Activated CD4-positive, alpha-beta T cell treated with anti-CD3 and anti-CD28 coated beads for 24 hours (primary cell): ENCODE data around the gene ST7L.
A peak's percentile ranks its signal among the peaks of the same experiment; 100 is the strongest.

Experiments used
- DNase-seq, 2 donors: peaks; one replicate each; pipeline ENCODE4 v3.0.0-alpha.2; 2020; ENCODE audit warnings: low read depth in 2 of 2

Gene ST7L

DNA sequence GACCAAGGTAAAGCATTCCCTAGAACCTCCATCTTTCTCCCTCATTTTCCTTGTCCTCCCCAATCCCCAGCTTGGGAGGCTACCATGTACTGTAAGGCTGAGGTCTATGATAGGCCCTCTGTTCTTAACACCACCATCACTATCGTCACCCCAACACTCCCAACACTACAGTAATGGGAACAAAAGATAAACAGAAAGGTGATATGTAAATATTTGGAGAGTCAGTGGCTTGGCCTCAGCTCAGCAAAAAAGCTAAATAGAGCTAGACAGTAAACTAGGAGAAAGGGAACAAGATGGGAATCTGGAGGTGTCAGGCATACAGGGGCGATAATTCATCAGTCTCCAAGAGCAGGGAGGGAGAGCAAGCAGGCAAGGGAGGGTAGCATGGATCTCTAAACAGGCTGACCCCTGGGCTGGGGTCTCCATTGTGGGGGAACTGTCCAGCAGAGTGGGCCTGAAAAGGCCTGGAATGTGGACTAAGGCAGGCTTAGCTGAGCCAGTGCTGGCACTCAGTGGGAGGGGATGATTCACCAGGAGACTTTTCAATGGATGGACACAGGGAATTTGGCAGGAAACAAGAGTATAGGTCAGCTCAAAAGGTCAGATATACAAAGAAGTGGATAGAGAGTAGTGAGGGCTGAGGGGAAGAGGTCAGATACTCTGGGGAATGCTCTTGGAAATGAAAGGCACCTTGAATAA is 103.5 kb downstream of the ST7L start:
- no peak for DNase-seq

DNA sequence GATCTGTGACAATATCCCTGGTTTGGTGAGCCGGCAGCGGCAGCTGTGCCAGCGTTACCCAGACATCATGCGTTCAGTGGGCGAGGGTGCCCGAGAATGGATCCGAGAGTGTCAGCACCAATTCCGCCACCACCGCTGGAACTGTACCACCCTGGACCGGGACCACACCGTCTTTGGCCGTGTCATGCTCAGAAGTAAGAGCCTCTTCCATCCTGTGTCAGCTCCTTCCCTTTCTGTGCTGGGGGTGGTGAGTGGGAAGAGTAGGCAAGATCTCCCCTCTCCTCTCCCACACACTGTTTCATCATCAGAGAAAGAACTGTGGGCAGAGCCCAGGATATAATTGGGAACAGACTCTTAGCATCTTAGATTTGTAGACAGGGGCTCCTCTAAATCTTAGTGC is 104.0 kb downstream of the ST7L start:
- no peak for DNase-seq

DNA sequence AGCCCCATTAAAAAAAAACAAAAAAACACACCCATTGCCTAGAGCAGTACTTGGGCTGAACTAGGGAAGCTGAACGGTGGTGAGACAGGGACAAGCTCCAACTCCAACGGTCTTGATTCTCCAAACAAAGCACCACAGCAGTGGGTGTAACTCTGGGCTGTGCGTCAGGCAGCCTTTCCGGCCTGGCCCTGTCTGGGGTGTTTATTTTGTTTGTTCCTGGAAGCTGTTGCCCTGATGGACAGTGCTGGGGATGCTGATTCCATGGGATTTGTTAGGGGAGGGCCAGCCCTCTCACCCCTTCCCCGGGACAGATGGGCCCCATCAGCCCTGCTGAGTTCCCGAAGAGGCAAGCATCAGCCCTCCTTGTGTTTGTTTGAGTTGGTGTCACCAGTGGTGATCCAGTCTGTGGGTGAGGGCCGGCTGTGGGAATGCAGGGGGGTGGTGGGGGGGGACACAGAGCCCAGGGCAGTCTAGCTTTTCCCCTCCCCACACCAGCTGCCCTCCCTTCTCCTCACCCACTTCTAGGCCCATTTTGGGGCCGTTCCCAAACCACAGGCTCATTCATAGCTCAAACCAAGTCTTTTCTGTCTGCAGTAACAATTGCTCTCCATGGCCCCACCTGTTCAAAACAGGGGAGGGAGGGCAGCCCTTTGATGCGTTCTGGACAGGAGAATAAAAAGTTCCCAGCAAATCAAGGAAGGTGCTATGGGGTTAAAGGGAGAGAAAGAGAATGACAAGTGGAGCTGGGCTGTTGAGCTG is 105.7 kb downstream of the ST7L start:
- no peak for DNase-seq

DNA sequence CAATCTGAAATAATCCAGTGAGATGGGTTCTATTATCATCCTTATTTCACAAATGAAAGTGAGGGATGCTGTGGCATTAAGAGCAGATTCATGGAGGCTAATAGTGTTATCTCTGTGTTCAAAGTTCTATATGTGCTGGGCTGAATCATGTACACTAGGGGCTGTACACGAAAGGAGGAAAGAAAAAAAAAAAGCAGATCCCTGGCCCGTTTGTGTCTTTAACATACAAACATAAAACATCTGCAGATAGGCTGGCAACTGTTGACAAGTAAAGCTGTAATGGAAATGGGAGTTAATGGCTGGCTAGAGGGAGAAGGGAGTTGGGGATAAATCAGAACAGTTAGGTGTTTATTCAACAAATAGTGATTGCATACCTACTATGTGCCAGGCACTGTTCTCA is 107.0 kb downstream of the ST7L start:
- DNase-seq: no peak

DNA sequence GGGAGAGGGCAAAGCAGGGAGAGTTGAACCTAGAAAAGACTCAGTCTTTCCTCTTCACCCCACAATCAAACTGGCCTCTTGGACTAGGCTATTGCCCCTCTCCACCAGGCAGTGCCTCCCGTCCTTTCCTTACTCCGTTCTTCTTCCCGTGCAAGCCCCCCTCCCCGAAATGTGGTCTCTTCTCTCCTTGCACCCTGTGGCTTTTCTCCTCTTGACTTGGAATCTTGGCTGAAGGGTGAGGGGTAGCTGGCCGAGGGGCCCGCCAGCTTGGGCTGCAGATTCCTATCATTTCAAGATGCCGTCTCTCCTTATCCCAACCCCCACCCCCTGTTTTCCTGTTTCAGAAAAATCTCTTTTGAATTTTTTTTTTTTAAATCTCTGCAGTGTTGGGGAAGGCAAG is 108.6 kb downstream of the ST7L start:
- DNase-seq: no peak

DNA sequence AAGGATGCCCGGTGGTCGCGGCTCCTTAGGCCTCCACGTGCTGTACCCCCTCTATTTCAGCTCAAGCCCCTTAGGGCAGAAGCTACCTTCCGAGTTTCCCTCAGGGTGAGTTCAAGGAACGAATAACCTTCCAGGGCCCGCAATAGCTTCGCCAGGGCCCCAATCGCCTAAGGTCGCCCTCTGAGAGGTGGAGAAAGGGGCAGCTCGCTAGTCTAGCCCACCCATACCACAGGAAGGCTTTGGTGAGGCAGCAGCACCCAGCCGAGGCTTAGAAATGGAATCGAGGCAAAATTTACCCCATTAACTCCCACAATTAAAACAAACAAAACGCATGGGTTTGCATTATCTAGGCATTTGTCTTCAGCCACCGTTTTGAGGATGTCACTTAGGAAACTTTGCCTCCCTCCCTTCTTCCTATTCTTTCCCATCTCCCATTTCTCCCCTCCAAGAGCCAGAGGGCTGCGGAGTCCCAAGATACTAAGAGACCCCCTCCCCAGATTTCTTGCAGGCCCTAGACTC is 109.2 kb downstream of the ST7L start:
- DNase-seq: no peak

DNA sequence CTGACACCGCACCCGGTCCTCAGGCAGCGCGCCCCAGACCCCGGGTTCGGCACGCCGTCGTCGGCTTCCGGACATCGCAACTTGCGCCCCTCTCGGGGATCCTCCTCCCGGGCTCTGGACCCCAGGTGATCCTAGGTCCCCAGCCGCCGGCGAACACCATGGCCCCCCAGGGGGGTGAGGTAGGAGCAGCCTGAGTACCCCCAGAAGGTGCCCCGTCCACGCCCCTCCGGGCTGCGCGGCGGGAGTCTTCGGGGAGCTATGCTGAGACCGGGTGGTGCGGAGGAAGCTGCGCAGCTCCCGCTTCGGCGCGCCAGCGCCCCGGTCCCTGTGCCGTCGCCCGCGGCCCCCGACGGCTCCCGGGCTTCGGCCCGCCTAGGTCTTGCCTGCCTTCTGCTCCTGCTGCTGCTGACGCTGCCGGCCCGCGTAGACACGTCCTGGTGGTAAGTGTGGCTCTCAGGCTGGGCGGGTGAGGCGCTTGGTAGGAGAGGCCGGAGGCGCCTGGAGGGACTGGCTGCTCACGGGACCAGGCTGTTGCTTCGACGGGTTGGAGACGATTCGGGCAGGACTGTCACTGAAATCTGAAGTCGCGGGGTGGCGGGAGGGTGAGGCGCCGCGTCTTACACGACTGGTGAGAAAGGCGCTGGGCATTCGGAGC is 109.8 kb downstream of the ST7L start:
- DNase-seq: no peak

DNA sequence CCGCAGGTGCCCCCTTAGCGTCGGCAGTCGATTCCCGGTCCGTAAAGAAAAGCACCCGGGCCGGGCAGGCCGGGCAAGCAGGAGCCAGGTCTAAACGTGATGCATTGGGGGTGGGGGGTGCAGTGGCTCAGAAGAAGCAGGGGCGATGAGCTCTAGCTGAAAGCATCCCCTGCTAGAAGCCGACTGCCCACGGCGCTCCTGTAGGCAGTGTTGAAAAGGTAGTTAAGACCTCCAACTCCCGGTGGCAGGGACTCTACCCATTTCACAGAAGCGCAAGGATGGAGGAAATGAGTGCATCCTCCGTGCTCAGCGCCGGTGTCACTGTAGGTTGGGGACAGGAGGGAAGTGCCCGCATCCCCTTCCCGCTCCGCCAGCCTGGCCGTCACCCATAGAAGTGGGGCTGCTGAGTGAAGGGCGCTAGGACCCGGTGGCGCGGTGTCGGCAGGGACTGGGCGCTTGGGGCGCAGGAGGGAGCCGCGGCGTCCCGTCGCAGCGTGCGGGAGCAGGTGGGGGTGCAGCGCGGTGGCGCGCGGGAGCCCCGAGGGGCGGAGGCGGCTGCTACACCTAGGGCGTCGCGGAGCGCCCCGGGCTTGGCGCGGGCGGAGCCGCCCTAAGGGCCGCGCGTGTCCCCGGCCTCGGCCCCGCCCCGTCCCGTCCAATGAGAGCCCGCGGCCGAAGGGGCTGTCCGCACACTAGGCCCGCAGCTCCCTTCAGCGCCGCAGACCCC is 110.5 kb downstream of the ST7L start, which contains the start of gene WNT2B:
WNT2B (plus strand) TSS at position 688 of the 727 bp plus-strand sequence. CDS start 298 bp downstream, outside the sequence.
- peak; percentile 35 to 39 for DNase-seq

DNA sequence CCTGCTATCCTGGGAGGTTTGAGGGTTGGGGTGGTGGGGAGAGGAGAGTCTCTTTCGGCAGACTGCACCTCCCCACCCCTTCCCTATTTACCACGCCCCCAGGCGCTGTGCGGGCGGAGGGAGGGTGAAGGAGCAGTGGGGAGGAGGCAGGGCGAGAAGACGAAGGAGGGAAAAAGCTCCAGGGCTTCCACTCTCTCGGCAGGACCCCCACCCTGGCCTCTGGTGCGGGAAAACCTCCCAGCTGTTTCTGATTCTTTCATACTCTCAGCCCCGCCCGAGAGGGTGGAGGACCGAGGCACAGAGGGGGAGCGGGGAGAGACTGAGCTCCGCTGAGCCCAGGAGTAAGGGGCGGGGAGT is 111.0 kb downstream of the ST7L start:
- peak in 1 of 2 donors; percentile 8 for DNase-seq

DNA sequence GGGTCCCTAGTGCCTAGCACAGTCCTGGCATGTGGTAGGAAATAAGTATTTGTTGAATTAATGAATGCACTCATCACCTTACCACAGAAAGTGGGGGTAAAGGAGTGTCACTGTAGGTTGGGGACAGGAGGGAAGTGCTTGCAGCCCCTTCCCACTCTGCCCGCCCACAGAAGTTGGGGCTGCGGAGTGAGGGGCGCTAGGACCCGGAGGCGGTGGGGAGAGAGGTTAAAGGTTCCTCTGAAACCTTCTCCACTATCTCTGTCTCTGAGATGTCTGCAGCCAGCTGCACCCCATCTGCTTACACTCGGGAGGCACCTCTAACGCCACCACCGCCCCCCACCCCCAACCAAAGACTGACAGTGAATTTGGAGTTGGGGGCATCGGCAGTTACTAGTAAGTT is 111.6 kb downstream of the ST7L start:
- DNase-seq: no peak

DNA sequence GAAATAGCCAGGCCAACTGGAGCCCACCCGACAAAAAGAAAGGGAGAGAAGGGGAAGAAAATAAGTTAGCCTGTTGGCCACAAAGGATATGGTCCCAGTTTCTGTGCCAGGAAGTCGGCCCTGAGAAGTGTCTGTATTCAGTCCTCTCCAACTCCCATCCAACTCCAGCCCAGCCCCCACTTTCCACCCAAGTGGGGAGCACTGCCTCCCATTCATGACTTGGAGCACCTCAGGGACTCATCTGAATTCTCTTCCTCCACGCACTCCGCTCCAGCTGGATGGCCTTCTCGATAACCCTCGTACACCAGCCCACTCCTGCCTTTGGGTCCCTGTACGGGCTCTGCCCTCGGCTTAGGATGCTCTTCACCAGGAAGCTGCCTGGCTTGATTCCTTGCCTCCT is 112.2 kb downstream of the ST7L start:
- no peak for DNase-seq

DNA sequence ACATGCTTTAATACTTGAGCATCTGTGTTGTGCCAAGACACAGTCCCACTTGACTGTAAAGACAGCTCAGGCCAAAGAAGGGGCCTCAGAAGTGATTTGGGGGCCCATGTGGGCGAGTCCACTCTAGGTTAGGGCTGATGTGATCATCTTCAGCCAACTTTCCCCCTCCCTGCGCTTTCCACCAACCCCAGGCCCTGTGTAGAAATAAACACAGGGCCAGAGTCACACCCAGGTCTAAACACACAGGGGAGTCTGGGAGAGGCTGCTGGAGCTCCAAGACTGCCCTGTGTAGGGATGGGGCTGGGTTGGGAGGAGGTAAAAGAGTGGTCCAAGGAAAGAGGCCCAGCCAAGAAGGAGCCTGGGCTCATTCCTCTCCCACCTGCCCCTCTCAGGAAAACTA is 112.6 kb downstream of the ST7L start:
- no peak for DNase-seq

DNA sequence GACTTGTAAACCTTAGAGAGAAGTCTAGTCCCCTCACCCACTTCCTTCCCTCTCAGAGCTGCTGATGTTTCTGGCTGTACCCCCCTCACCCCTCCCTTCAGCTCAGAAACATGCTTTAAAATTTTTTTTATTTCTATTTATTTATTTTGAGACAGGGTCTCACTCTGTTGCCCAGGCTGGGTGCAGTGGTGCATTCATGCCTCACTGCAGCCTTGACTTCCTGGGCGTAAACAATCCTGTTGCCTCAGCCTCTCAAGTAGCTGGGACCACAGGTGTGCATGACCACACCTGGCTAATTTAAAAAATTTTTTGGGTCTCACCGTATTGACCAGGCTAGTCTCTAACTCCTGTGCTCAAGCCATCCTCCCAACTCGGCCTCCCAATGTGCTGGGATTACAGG is 113.1 kb downstream of the ST7L start:
- DNase-seq: no peak

DNA sequence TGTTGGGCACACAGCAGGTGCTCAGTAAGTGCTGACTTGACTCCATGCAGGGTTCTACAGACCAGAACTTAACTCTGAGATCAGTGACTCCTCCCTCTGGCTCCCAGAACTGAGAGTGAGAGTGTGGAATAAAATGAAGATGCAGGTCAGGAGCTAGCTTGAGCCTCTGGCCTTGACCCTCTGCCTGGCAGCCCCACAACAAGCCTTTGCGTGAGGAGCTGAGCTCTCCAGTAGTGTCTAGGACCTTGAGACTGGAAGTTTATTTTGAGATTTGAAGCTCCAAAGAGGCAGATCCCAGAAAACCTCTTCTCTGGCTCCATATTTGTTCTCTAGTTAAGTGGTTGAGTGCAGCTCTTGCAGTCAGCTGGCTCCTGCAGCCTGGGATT is 113.5 kb downstream of the ST7L start:
- no peak for DNase-seq

DNA sequence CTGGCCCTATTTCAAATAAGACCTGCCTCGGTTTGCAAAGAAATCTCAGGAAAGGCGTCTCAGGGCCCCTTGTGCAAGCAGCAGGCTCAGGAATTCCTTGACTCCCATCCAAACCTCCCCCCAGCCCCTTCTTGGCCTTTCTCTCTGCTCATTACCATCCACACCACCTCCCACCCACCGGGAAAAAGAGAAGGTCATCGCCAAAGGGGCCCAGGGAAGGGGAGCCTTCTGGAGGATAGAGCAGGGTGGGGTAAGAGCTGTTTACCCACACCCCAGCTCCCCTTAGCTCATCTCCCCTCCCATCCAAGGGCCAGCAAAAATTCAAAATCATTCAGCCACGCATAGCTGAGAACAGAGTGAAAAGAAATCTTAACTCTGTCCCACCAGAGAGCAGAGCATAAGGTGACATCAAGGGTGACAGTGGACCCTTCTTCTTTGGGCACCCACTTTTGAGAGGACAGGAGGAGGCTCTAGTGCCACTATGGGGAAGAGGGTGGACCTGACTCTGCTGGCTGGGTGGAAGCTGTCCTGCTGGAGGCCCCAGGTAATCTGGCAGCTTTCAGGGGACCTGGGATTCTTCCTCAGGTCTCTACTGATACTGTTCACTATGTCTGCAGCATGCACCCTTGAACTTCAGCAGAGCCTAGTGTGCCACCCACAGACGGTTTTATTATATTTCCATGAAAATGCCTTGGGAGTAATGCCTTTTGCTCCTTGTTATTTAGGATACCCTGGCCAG is 114.1 kb downstream of the ST7L start:
- no peak for DNase-seq

DNA sequence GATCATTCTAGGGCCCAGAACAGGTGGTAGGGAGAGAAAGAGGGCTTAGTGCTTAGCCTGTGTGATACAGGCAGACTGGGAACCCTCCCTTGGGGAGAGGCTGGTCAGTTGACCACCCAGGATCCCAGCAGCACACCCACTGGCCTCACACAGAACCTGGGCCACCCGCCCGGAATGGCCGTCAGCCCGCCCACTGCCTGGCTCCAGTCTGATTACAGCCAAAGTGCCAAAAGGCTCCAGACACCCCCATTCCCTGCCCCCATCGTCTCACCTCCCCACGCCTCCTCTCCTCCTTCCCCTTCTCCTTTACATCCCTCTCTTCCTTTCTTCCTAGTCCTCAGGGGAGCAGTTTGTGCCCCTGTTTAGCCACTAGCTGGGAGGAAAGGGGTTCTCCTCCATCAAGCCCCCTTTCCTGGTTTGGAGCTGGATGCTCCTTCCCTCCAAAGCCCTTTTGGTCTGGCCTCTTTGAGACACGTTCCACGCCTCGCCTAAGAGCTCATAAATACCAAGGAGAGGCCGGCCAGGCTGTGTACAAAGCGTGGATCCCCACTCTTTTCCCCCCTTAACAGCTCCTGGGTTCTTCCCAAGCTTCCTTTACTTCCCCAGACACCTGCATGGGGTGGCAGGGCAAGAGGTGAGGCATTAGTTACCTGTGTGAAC is 114.8 kb downstream of the ST7L start:
- no peak for DNase-seq

DNA sequence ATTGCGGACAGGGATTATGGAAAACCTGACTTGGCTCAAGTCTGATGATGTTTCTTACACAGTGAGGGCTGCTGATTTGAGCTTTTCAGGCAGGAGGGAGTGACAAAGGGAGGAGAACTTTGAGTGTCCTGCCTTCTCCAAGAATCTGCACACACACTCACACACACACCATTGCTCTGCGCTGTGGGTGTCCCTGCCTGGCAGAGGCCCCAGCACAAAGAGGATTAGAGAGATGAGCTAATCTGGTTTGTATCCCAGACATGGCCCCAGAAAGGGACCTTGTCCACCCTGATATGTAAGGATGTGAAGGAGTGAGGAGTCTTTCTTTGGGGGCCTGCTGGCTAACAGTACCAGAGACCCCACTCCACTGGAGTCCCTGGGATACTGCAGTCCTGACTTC is 116.1 kb downstream of the ST7L start:
- no peak for DNase-seq

DNA sequence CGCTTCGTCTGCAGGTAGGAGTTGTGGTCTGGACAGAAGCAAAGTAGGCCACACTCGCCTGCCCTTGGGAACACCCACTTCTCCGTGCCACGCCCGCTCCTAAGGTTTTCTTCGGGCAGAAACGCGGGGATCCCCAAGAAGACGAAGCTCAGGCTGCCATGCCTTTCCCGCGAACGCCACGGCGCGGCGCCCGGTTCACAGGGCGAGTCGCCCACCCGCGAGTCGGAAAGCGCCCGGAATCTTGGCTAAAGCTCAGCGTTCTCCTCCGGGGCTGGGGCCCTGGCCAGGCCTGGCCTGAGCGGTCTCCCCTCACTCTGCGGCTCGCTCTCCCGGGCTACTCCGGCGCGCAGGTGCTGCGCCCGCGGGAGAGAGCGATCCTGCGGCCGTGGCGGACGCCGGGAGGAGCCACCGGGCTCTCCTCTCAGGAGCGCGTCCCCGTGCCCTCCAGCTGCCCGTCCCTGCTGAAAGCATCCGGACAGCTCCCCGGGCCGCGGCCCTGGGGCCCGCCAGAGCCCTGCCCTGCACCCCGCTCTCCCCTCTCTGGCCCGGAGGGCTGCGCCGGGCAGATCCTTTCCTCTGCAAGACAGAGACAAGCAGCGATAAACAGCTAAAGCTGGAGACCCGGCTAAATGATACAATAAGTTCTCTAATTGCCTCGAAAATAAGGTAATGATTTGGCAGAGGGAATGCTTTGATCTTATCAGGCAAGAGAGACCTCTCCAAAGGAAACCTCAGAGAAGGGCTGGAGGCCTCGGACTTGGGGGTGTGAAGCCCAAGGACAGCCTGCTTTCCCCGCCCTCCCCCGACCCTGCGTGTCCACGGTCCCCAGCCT is 116.9 kb downstream of the ST7L start:
- DNase-seq: peak; percentile 46 to 47

DNA sequence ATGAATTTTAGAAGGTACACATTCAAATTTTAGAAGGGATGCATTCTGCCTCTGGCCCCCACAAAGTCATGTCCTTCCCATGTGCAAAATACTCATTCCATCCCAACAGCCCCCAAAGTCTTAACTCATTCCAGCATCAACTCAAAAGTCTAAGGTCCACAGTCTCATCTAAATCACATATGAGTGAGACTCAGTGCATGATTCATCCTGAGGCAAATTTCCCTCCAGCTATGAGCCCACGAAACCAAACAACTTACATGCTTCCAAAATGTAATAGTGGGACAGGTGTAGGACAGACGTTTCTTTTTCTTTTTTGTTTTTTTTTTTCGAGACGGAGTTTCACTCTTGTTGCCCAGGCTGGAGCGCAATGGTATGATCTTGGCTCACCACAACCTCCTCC is 122.7 kb downstream of the ST7L start:
- no peak for DNase-seq

DNA sequence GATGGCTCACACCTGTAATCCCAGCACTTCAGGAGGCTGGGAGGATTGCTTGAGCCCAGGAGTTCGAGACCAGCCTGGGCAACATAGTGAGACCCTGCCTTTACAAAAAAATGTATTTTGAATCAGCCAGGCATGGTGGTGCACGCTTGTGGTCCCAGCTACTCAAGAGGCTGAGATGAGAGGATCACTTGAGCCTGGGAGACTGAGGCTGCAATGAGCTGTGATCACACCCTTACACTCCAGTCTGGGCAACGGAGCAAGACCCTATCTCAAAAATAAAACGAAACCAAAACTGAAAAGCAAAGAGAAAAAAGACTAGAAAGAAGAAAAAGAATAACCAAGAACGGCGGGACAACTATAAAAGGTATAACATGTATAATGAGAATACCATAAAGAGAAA is 125.6 kb downstream of the ST7L start:
- no peak for DNase-seq
